Measurements from ENCODE around the gene CD46. TPM values are rescaled to one million over a fixed set of nuclear protein-coding genes. Genes with fewer than 3 reads are reported as not detected.

Gene CD46
- total RNA-seq, 1 donor from 2014 or later, result 86.0 TPM

DNA sequence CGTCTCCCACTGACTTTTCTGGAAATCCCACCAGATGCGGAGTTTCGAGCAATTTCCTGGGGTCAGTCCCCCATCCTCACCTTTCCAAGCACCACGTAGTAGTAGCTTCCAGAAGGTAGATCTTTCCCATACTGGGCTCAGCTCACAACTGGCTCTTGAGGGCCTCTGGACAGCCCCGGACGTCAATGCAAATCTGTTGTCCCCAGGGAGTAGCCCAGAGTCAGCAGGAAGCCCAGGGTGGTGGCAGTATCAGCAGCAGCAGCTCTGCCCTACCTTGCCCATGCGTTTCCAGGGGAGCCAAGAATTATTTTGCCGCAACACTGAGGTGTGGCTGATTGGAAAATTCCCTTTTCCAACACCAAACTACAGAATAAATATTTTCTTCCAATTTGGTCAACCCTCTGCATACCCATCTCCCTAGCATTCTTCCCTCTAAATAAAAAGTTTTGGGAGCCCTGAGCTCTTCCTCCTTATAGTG is 70.3 kb downstream of the CD46 start:
- ATAC-seq (ENCODE audit: poor library complexity), result no peak
- intact Hi-C loops (cut with DNase I), result loop anchor here (10.0 kb wide), 1 partner anchor 143 kb away; no protein-coding TSS in a partner anchor
- no peak for DNase-seq

GRCh38 chr1:207822602-207823451 is 71.0 kb downstream of the CD46 start:
- intact Hi-C loops (cut with DNase I), result loop anchor here (10.0 kb wide), 1 partner anchor 142 kb away; no protein-coding TSS in a partner anchor
- peak; percentile 74 for ATAC-seq (ENCODE audit: poor library complexity)
- DNase-seq, result peak; percentile 86

DNA sequence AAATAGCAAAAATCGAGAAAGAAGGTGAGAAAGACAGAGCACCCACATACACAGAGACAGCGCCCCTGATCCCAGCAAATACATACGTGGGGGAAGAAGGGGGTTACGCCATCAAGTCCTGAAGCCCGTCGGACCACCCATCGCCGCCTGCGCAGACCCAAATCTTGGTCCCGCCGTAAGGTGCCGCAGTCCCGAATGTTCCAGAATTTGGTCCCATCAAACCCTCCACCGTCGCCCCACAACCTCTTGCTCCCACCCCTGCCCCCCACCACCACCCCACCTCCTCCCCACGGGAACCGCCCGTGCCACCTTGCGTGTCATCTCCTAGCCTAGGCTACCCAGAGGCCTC is 71.7 kb downstream of the CD46 start:
- intact Hi-C loops (cut with DNase I), result loop anchor here (10.0 kb wide), 1 partner anchor 141 kb away; no protein-coding TSS in a partner anchor
- ATAC-seq (ENCODE audit: poor library complexity) (peak; percentile 1), DNase-seq (no peak)

DNA sequence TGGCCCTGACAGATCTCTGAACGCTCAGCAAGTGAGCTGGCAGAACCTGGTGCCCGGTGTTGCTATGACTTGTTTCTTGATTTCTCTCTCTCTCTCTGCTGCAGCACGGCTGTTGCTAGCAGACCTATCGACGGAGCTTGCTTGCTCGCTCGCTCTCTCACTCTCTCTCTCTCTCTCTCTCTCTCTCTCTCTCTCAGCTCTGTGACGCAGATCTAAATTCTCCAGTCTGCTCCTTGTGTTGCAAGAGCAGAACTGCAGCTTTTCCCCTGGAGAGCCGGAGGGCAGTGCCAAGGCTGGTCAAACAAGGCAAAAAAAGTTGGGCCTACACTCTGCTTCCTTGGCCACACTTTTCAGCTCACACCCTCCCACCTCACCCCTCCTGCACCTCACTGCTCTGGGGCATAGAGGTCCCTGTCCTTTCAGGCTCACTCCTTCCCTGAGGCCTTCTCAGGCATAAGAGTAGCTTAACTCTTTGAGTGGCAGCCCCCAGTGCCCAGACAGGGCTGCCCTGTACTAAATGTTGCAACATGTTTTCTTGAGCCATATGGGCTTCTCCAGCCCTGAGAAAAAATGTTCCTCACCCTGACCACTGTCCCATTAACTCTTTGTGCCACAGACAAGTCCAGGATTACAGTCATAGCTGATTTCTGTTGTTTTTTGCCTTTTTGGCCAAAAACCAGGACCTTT is 72.2 kb downstream of the CD46 start:
- intact Hi-C loops (cut with DNase I), result loop anchor here (10.0 kb wide), 1 partner anchor 141 kb away; no protein-coding TSS in a partner anchor
- ATAC-seq (ENCODE audit: poor library complexity), result peak; percentile 66
- peak; percentile 87 for DNase-seq

DNA sequence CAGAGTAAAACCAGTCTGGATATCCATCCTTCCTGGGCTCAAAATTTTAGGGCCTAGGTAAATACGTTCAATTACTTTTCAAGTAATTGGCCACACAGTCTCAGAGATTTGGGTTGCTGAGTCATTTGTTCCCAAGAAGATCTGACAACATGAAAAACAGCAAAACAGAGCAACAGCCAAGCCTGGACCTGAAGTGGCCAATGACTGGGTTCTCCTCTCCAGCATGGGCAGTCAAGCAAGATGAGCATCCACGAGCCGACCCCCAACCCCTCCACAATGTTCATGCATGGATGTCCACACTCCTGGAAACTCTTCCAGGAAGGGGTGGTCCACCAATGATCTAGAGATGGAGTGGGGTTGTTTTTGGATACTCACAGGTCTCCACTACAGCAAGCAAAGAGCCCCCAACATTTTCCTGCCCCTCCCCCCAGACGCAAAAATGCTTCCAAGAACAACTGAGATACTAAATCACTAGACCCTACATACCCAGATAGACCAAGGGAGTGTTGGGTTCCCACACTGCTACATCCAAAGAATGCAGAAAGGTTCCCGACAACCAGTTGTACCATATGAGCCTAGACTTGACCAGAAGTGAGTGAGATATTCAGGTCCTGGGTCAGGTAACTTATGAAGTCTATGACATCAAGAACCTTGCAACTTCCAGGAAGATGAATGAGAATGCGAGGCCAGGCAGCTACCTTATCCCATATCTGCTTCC is 73.0 kb downstream of the CD46 start:
- DNase-seq (no peak), ATAC-seq (ENCODE audit: poor library complexity) (no peak)
- intact Hi-C loops (cut with DNase I), result loop anchor here (10.0 kb wide), 1 partner anchor 140 kb away; no protein-coding TSS in a partner anchor

DNA sequence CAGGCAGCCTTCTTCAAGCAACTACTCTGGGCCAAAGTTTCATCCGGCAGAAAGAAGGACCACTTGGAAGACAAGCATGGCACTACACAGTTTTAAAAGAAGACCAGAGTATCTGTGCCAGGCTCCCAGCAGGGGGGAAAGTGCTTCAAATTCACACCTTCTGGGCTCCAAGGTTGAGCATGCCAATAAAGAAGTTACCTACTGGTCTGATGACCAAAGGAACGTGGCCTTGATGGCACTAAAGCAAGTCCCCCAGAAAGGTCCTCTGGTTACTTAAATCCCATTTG is 73.5 kb downstream of the CD46 start:
- intact Hi-C loops (cut with DNase I), result loop anchor here (10.0 kb wide), 1 partner anchor 139 kb away; no protein-coding TSS in a partner anchor
- ATAC-seq (ENCODE audit: poor library complexity) (no peak), DNase-seq (no peak)

GRCh38 chr1:207825719-207826556 is 74.1 kb downstream of the CD46 start:
- DNase-seq (peak; percentile 84), ATAC-seq (ENCODE audit: poor library complexity) (no peak)
- intact Hi-C loops (cut with DNase I), result loop anchor here (10.0 kb wide), 1 partner anchor 139 kb away; no protein-coding TSS in a partner anchor

GRCh38 chr1:207826557-207827487 is 75.0 kb downstream of the CD46 start:
- ATAC-seq (ENCODE audit: poor library complexity), result no peak
- intact Hi-C loops (cut with DNase I), result loop anchor here (10.0 kb wide), 1 partner anchor 138 kb away; no protein-coding TSS in a partner anchor
- peak; percentile 54 for DNase-seq

DNA sequence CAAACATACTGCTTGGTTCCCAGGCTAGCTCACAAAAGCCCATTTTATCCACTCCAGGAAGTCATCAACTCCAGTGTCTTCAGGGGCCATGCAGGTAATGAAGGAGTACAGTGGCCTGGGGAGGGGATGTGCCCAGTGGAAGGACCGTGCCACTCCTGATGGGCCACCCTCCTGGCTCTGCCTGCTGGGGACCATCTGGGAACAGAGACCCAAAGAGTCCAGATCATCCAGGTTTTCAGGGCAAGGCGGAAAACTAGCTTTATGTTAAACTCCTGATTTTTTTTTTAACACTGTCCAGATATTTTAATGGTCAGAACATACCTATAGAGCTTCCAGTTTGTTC is 75.6 kb downstream of the CD46 start:
- intact Hi-C loops (cut with DNase I), result loop anchor here (10.0 kb wide), 1 partner anchor 137 kb away; no protein-coding TSS in a partner anchor
- ATAC-seq (ENCODE audit: poor library complexity), result no peak
- DNase-seq, result no peak

DNA sequence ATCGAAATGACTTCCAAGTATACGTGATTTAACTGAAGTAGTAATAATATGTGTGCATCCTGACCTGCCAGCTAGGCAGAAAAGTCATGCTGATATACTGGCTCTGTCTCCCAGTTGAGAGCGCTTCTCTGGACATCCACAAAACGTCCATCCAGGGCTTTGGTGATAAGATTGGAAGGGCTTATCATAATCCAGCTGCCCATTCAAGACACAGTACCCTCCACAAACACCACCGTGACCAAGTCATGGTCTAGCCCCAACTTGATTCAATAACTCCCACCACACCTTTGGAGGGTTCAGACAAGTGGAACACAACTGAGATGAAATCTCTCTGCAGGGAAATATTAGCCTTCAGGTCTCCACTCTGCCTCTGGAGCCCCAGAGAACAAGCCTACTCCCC is 76.2 kb downstream of the CD46 start:
- intact Hi-C loops (cut with DNase I), result loop anchor here (2.0 to 10.0 kb wide), 2 partner anchors 41 to 137 kb away; no protein-coding TSS in a partner anchor
- ATAC-seq (ENCODE audit: poor library complexity), result no peak
- no peak for DNase-seq

- peak; percentile 86 for DNase-seq
- intact Hi-C loops (cut with DNase I), result loop anchor here (2.0 to 10.0 kb wide), 2 partner anchors 40 to 136 kb away; no protein-coding TSS in a partner anchor
- peak; percentile 44 for ATAC-seq (ENCODE audit: poor library complexity)
Measured at GRCh38 chr1:207828485-207829158, 76.8 kb downstream of the CD46 start.

- intact Hi-C loops (cut with DNase I), result loop anchor here (2.0 to 10.0 kb wide), 2 partner anchors 39 to 135 kb away; no protein-coding TSS in a partner anchor
- DNase-seq (no peak), ATAC-seq (ENCODE audit: poor library complexity) (no peak)
Measured at GRCh38 chr1:207829576-207829975, 77.7 kb downstream of the CD46 start.

- ATAC-seq (ENCODE audit: poor library complexity) (peak; percentile 81), DNase-seq (peak; percentile 72)
- intact Hi-C loops (cut with DNase I), result no loop called here
Measured at GRCh38 chr1:207830788-207831187, 78.9 kb downstream of the CD46 start.

DNA sequence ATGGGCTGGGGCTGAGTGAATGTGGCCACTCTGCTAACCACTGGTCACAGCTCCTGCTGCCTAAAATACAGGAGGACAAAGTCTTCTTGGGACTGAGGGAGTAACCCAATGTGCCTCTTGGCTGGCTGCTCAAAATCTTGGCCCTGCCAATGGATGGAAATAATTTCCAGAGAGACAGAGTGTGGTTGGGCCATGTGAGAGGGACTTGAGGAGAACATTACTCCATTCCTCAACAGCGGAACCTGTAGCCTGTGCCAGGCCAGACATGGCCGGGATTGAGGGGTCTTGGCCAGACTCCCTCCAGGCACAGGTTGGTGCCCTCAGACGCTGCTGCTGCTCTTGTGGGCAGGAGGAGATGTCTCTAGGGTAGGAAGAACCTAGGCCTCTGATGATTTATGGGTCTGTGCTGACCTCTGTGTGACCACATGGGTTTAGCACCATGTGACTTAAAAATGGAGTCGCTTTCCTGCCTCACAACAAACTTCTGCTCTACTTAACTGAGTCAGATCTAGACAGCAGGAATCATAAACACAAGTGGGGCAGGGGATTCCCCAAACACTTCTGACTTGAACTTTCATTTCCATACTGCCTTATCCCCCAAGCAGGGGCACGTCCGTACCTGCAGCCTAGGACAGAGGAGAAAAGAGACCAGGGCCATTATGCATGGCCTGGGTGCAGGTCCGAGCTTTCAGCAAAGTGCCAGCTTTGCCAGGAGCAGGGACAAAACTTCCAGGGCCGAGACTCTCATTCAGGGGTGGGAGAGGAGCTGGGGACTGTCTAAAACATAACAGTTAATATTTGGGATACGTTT is 79.9 kb downstream of the CD46 start:
- DNase-seq (no peak), ATAC-seq (ENCODE audit: poor library complexity) (peak; percentile 30)
- intact Hi-C loops (cut with DNase I), result no loop called here

GRCh38 chr1:207832796-207833195 is 80.9 kb downstream of the CD46 start:
- ATAC-seq (ENCODE audit: poor library complexity) (no peak), DNase-seq (no peak)
- intact Hi-C loops (cut with DNase I), result no loop called here

GRCh38 chr1:207833381-207833780 is 81.5 kb downstream of the CD46 start:
- ATAC-seq (ENCODE audit: poor library complexity), result no peak

More at GRCh38 chr1:207833381-207833780, 81.5 kb downstream of the CD46 start:
- DNase-seq, result no peak
- intact Hi-C loops (cut with DNase I), result no loop called here
